ENCODE measurements around the gene SLAMF1. TPM values are rescaled to one million over a fixed set of nuclear protein-coding genes. Genes with fewer than 3 reads are reported as not detected.

Gene SLAMF1
- total and polyA plus RNA-seq, 4 experiments from 2014 or later = 21.4 to 62.5 (median 59.9) TPM

DNA sequence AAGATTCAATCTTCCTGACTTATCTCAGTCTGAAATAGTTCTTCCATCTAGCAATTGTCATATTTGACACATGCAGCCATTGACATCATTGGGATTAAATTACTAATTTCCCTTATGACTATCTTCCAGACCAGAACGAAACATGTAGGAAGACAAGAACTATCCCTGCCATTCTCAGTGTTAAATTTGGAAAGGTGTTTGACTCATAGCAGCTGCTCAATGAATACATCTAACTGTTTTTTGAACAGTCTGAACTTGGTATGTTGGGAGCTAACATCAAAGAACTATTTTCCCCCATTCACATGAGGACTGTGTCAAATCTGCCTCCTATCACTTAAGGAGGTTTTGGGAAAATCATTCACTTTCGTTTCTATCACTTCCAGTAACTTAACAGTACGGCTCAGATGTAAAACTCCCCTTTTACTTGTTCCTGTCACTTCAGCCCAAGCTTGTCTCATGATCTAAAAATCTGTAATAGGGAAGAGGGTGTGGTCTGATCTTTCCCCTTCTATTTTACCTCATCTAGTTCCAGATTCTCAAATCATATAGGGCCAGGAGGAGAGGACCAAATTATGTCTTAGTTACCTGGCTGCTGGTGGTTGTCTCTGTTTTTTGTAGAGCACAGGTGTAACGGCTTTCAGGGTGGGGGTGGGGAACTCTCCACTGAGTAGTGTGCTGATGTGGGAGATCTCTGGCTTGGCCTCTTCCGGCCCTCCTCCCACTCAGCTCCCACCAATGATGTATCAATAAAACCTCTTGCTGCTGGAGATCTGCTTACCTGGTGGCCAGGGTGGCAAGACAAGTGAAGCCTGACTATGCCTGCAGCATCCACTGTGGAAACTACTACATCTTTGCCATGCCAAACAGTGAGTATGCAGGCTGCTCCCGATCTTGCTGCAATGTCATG lies 26.2 kb upstream of the SLAMF1 start:
- H3K36me3 ChIP-seq (ENCODE audit: insufficient read depth, low read length) = peaks cover 7% of the 10 kb centered on the region
- H3K27ac Mint-ChIP-seq = no peak overlapping the region
- H3K4me1 Mint-ChIP-seq = peaks cover 11 to 27% (median 16%) of the 10 kb centered on the region in 4 donors
- peaks cover 54% of the 10 kb centered on the region for H3K4me1 ChIP-seq (ENCODE audit: insufficient read depth, low read length)
- H3K9me3 Mint-ChIP-seq = no peaks in the 10 kb centered on the region
- H3K27me3 ChIP-seq (ENCODE audit: insufficient read depth, low read length) = no peaks in the 10 kb centered on the region
- H3K36me3 Mint-ChIP-seq = peaks cover 16 to 24% of the 10 kb centered on the region in 2 donors
- H3K27ac ChIP-seq (ENCODE audit: low read depth, low read length) = peak overlapping the region; percentile 59
- POLR2A ChIA-PET (ENCODE audit: partially characterized antibody) = interaction anchor here (0.5 to 5.6 kb wide), 18 partner anchors 8 to 317 kb away, joined by 3 to 82 read pairs (median 10); partner anchors contain the start of genes CD48, CD84 and SLAMF1
- H3K9me3 ChIP-seq (ENCODE audit: control insufficient read depth in 1 of 2, low read length in 2 of 2) = no peaks in the 10 kb centered on the region
- no peak overlapping the region for H3K4me3 Mint-ChIP-seq
- CTCF ChIA-PET (ENCODE audit: partially characterized antibody) = interaction anchor here (0.8 to 15.8 kb wide), 25 partner anchors 8 to 280 kb away, joined by 3 to 310 read pairs (median 8); partner anchors contain the start of genes CD48 and SLAMF1
- intact Hi-C loops (cut with micrococcal nuclease) = no loop called here
- peak in 4 of 5 donors; percentile 22 to 47 (median 36) for DNase-seq
- H3K27me3 Mint-ChIP-seq = no peaks in the 10 kb centered on the region
- peak overlapping the region in 1 of 2 donors; percentile 8 for H3K4me3 ChIP-seq (ENCODE audit: low read length in 2 of 2)

DNA sequence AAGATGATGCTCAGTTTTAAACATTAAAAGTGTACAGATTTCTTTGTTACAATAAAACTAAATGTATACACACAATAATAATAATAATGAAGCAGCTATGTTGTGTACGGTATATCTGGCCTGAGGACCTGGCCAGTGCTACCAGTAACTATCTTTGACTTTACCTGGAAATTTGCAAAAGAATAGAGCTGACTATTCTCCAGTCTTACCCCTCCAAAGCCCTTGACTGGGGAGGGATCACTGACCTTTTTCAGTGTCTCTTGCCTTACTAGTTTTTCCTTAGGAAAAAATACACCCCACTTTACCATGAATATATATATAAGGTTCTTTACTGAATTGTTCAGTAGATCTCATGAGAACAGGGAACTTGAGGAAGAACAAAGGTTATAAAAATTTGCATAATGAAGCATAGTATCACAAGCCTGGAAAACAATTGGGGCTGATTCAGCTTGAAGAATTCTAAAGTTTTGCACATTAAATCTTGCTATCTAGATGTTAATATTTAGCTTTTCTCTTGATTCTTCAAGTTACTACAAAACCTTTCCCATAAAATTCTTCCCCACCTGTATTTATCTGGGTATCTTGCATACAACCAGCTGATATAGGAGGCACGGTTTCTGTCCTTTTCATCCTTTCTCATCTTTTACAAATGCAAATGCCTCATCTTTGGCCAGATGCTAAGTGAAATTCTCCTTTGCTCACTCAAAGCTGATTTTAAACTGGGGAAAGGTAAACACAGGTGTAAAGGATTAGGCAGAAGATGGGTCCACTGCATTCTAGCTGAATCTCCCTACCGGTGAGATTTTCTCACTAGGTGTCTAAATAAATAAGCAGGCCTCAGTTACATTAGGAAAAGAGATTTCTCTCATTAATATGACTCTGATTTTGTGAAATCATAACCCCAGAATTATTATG lies 25.0 kb upstream of the SLAMF1 start:
- ChIA-PET CTCF (ENCODE audit: partially characterized antibody) (interaction anchor here (0.9 to 15.8 kb wide), 16 partner anchors 9 to 243 kb away, joined by 3 to 310 read pairs (median 4); partner anchors contain the start of gene CD48), POLR2A (ENCODE audit: partially characterized antibody) (interaction anchor here (1.4 to 5.6 kb wide), 10 partner anchors 7 to 53 kb away, joined by 3 to 82 read pairs (median 25); partner anchors contain the start of genes CD48 and SLAMF1)
- peaks cover 4 to 13% of the 10 kb centered on the region in 2 donors for H3K36me3 Mint-ChIP-seq
- Histone ChIP-seq H3K4me3 (ENCODE audit: low read length in 2 of 2) (no peak overlapping the region), H3K9me3 (ENCODE audit: control insufficient read depth in 1 of 2, low read length in 2 of 2) (no peaks in the 10 kb centered on the region), H3K27ac (ENCODE audit: low read depth, low read length) (no peak overlapping the region), H3K4me1 (ENCODE audit: insufficient read depth, low read length) (peaks cover 66% of the 10 kb centered on the region), H3K27me3 (ENCODE audit: insufficient read depth, low read length) (no peaks in the 10 kb centered on the region), H3K36me3 (ENCODE audit: insufficient read depth, low read length) (no peaks in the 10 kb centered on the region)
- intact Hi-C loops (cut with micrococcal nuclease) = no loop called here
- H3K4me3 Mint-ChIP-seq = no peak overlapping the region
- no peaks in the 10 kb centered on the region for H3K27me3 Mint-ChIP-seq
- peaks cover 23 to 34% (median 24%) of the 10 kb centered on the region in 4 donors for H3K4me1 Mint-ChIP-seq
- DNase-seq = no peak
- no peaks in the 10 kb centered on the region for H3K9me3 Mint-ChIP-seq
- peak overlapping the region in 1 of 7 donors; percentile 18 for H3K27ac Mint-ChIP-seq

DNA sequence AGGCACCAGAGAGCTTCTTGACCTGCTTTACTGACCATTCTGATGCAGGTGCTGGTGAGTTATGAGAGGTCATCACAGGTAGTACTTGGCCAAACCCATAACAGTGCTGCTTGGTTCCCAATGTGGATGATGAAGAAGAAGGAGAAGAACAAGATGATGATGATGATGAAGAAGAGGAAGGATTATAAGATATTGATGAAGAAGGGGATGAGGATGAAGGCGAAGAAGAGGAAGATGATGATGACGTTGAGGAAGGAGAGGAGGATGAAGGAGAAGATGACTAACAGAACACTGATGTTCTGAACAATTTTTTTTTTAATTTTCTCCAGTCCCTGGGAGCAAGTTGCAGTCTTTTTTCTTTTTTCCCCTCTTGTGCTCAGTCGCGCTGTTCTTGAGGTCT lies 23.9 kb upstream of the SLAMF1 start:
- Mint-ChIP-seq H3K27ac (peak overlapping the region in 3 of 7 donors; percentile 45 to 76 (median 46)), H3K36me3 (peaks cover 2 to 13% of the 10 kb centered on the region in 2 donors), H3K4me1 (peaks cover 30 to 40% (median 35%) of the 10 kb centered on the region in 4 donors), H3K27me3 (no peaks in the 10 kb centered on the region), H3K9me3 (no peaks in the 10 kb centered on the region), H3K4me3 (peak overlapping the region in 3 of 8 donors; percentile 2 to 41 (median 26))
- CTCF ChIA-PET (ENCODE audit: partially characterized antibody) = interaction anchor here (3.0 to 7.0 kb wide), 2 partner anchors 11 to 50 kb away, joined by 14 to 139 read pairs; no protein-coding TSS in a partner anchor
- H3K9me3 ChIP-seq (ENCODE audit: control insufficient read depth in 1 of 2, low read length in 2 of 2) = no peaks in the 10 kb centered on the region
- H3K36me3 ChIP-seq (ENCODE audit: insufficient read depth, low read length) = no peaks in the 10 kb centered on the region
- intact Hi-C loops (cut with micrococcal nuclease) = no loop called here
- no peaks in the 10 kb centered on the region for H3K27me3 ChIP-seq (ENCODE audit: insufficient read depth, low read length)
- no peak for DNase-seq
- POLR2A ChIA-PET (ENCODE audit: partially characterized antibody) = interaction anchor here (5.6 to 6.8 kb wide), 2 partner anchors 25 to 51 kb away, joined by 48 to 70 read pairs; partner anchors contain the start of gene SLAMF1
- peaks cover 70% of the 10 kb centered on the region for H3K4me1 ChIP-seq (ENCODE audit: insufficient read depth, low read length)
- H3K27ac ChIP-seq (ENCODE audit: low read depth, low read length) = no peak overlapping the region
- H3K4me3 ChIP-seq (ENCODE audit: low read length in 2 of 2) = no peak overlapping the region

DNA sequence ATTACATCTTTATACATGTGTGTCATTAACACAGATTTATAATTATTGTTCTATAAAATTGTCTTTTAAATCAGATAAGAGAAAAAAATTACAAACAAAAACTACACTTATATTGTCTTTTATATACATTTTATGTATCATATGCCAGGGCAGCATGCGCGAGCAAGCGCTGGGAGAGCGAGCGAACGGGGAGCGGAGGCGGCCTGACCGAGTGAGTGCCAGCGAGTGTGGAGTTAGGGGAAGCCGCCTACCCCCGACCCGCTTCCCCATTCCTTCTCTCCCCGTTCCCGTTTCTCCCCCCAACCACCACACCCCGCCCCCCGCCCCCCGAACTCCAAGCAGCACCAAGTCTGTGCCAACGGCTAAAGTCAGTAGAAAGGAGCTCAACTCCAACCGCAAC lies 23.0 kb upstream of the SLAMF1 start:
- intact Hi-C loops (cut with micrococcal nuclease) = no loop called here
- H3K36me3 Mint-ChIP-seq = peaks cover 0 to 13% of the 10 kb centered on the region in 2 donors

GRCh38 chr1:160669276-160669675 lies 22.4 kb upstream of the SLAMF1 start:
- Histone ChIP-seq H3K4me1 (ENCODE audit: insufficient read depth, low read length) (peaks cover 70% of the 10 kb centered on the region), H3K27me3 (ENCODE audit: insufficient read depth, low read length) (no peaks in the 10 kb centered on the region), H3K36me3 (ENCODE audit: insufficient read depth, low read length) (no peaks in the 10 kb centered on the region), H3K9me3 (ENCODE audit: control insufficient read depth in 1 of 2, low read length in 2 of 2) (no peaks in the 10 kb centered on the region), H3K27ac (ENCODE audit: low read depth, low read length) (no peak overlapping the region), H3K4me3 (ENCODE audit: low read length in 2 of 2) (no peak overlapping the region)
- Mint-ChIP-seq H3K36me3 (peaks cover 0 to 13% of the 10 kb centered on the region in 2 donors), H3K4me1 (peaks cover 36 to 49% (median 46%) of the 10 kb centered on the region in 4 donors), H3K4me3 (no peak overlapping the region), H3K27me3 (no peaks in the 10 kb centered on the region), H3K27ac (no peak overlapping the region), H3K9me3 (no peaks in the 10 kb centered on the region)
- ChIA-PET POLR2A (ENCODE audit: partially characterized antibody) (interaction anchor here (1.4 to 6.8 kb wide), 2 partner anchors 14 to 23 kb away, joined by 3 to 70 read pairs; partner anchors contain the start of gene SLAMF1), CTCF (ENCODE audit: partially characterized antibody) (interaction anchor here (0.8 to 7.0 kb wide), 5 partner anchors 9 to 99 kb away, joined by 3 to 139 read pairs (median 6); no protein-coding TSS in a partner anchor)
- DNase-seq = no peak
- intact Hi-C loops (cut with micrococcal nuclease) = no loop called here

More for the DNA sequence above, 23.0 kb upstream of the SLAMF1 start:
- no peak overlapping the region for H3K27ac ChIP-seq (ENCODE audit: low read depth, low read length)
- no peak overlapping the region for H3K4me3 ChIP-seq (ENCODE audit: low read length in 2 of 2)
- peaks cover 70% of the 10 kb centered on the region for H3K4me1 ChIP-seq (ENCODE audit: insufficient read depth, low read length)
- Mint-ChIP-seq H3K27me3 (no peaks in the 10 kb centered on the region), H3K27ac (peak overlapping the region in 1 of 7 donors; percentile 8), H3K9me3 (no peaks in the 10 kb centered on the region), H3K4me1 (peaks cover 32 to 44% (median 42%) of the 10 kb centered on the region in 4 donors), H3K4me3 (no peak overlapping the region)
- ChIA-PET CTCF (ENCODE audit: partially characterized antibody) (interaction anchor here (7.0 kb wide), 1 partner anchor 49 kb away, joined by 139 read pairs; no protein-coding TSS in a partner anchor), POLR2A (ENCODE audit: partially characterized antibody) (interaction anchor here (1.4 to 6.8 kb wide), 2 partner anchors 13 to 24 kb away, joined by 3 to 70 read pairs; partner anchors contain the start of gene SLAMF1)
- DNase-seq = no peak
- no peaks in the 10 kb centered on the region for H3K9me3 ChIP-seq (ENCODE audit: control insufficient read depth in 1 of 2, low read length in 2 of 2)
- H3K36me3 ChIP-seq (ENCODE audit: insufficient read depth, low read length) = no peaks in the 10 kb centered on the region
- H3K27me3 ChIP-seq (ENCODE audit: insufficient read depth, low read length) = no peaks in the 10 kb centered on the region

DNA sequence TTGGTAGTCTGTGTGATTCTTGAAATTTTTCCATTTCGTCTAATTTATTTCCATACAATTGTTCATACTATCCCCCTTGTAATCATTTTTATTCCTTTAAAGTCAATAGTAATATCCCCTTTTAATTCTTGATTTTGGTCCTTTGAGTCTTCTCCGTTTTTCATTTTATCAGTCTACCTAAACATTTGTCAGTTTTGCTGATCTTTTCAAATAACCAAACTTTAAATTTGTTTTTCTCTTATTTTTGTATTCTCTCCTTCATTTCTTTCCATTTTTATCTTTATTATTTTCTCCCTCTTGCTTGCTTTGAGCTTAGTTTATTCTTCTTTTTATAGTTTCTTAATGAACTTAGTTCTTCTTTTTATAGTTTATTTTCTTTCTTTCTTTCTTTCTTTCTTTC lies 21.1 kb upstream of the SLAMF1 start:
- Histone ChIP-seq H3K9me3 (ENCODE audit: control insufficient read depth in 1 of 2, low read length in 2 of 2) (no peaks in the 10 kb centered on the region), H3K27ac (ENCODE audit: low read depth, low read length) (no peak overlapping the region), H3K36me3 (ENCODE audit: insufficient read depth, low read length) (no peaks in the 10 kb centered on the region), H3K27me3 (ENCODE audit: insufficient read depth, low read length) (no peaks in the 10 kb centered on the region), H3K4me3 (ENCODE audit: low read length in 2 of 2) (no peak overlapping the region), H3K4me1 (ENCODE audit: insufficient read depth, low read length) (peaks cover 70% of the 10 kb centered on the region)
- intact Hi-C loops (cut with micrococcal nuclease) = no loop called here
- Mint-ChIP-seq H3K27me3 (no peaks in the 10 kb centered on the region), H3K4me1 (peaks cover 46 to 63% (median 59%) of the 10 kb centered on the region in 4 donors), H3K27ac (peak overlapping the region in 4 of 7 donors; percentile 33 to 79 (median 43)), H3K36me3 (peaks cover 0 to 13% of the 10 kb centered on the region in 2 donors), H3K9me3 (no peaks in the 10 kb centered on the region), H3K4me3 (peak overlapping the region in 4 of 8 donors; percentile 2 to 64 (median 24))
- ChIA-PET POLR2A (ENCODE audit: partially characterized antibody) (interaction anchor here (0.7 to 6.8 kb wide), 4 partner anchors 9 to 39 kb away, joined by 3 to 70 read pairs (median 4); partner anchors contain the start of gene SLAMF1), CTCF (ENCODE audit: partially characterized antibody) (interaction anchor here (0.8 to 1.9 kb wide), 6 partner anchors 11 to 167 kb away, joined by 3 to 7 read pairs (median 4); no protein-coding TSS in a partner anchor)
- no peak for DNase-seq
